H1 (cell line): ENCODE measurements around the gene GALR1. TPM values are rescaled to one million over a fixed set of nuclear protein-coding genes. Genes with fewer than 3 reads are reported as not detected.

ENCODE experiments used
- ATF3 ChIP-seq: IDR thresholded peaks from 2 replicates; pipeline ENCODE4 v1.6.1; 2011; ENCODE audit warnings: low read depth, mild to moderate bottlenecking, low read length; ENCODE audit not compliant: insufficient read depth
- CHD7 ChIP-seq: fragments of 300-600 bp; sonication (generic); IDR thresholded peaks from 2 replicates; pipeline ENCODE4 v1.7.1; 2012; ENCODE audit warnings: low read length, moderate library complexity, mild to moderate bottlenecking, inconsistent platforms; ENCODE audit not compliant: insufficient replicate concordance
- SP4 ChIP-seq: IDR thresholded peaks from 2 replicates; pipeline ENCODE4 v1.6.1; 2012; ENCODE audit warnings: low read length, inconsistent platforms
- polyA plus RNA-seq, 7 experiments: library from polyadenylated mRNA; depleted of rRNA in 3 of 7; stranded (reverse) in 5 of 7; unstranded in 2 of 7; fragments of >200 nt in 5 of 7; fragments of 200-250 nt in 2 of 7; gene quantifications; 1 replicate in 5 of 7; 2 replicates in 1 of 7; 4 replicates in 1 of 7; pipeline versions ENCODE4 v1.2.1 to v1.2.3, GENCODE V29; 2011 to 2013; ENCODE audit warnings: missing spikeins in 2 of 7, mixed read lengths in 2 of 7
- total RNA-seq: library from RNA; stranded (reverse); fragmentation: NEBNext Ultra II Directional; extraction: Animal tissue kit (Norgen Biotek cat#: 25700); gene quantifications from 2 replicates; pipeline ENCODE4 v1.2.1, GENCODE V29; 2021
- TF ChIP-seq, protein P1 (sequence below), 3 experiments: IDR thresholded peaks; 1 replicate in 2 of 3; 2 replicates in 1 of 3; pipeline versions ENCODE4 v1.5.1 to v1.6.1; 2011; ENCODE audit warnings: low read length in 3 of 3, mild to moderate bottlenecking in 3 of 3, inconsistent platforms in 2 of 3, low read depth in 1 of 3, moderate library complexity in 1 of 3; ENCODE audit not compliant: insufficient read depth in 1 of 3; ENCODE audit errors: control extremely low read depth in 1 of 3

GALR1 gene
- total and polyA plus RNA-seq, 2 of the 8 experiments (the other 6 are each of a cell fraction or from before 2014, with no cell fraction given) = 0.09 to 1.6 TPM

DNA sequence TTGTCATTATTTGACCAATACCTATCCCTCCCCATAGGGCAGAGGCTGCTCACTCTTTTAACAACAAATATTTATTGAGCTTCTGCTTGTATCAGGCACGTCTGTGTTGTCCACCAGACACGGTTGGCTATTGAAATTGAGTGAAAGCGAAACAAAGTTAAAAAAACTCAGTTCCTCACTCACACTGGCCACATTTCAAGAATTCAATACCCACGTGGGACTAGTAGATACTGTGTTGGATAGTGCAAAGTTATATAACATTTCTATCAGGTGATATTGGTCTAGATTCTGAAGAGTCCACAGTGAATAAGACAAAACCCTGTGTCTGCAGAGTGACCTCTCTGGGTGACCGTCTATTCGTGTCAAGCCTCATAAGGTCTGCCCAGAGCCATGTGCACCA lies 43.9 kb upstream of the GALR1 start (continued):
- no peak for TF ChIP-seq CHD7
- no peak for TF ChIP-seq SP4
- TF ChIP-seq, protein P1, sequence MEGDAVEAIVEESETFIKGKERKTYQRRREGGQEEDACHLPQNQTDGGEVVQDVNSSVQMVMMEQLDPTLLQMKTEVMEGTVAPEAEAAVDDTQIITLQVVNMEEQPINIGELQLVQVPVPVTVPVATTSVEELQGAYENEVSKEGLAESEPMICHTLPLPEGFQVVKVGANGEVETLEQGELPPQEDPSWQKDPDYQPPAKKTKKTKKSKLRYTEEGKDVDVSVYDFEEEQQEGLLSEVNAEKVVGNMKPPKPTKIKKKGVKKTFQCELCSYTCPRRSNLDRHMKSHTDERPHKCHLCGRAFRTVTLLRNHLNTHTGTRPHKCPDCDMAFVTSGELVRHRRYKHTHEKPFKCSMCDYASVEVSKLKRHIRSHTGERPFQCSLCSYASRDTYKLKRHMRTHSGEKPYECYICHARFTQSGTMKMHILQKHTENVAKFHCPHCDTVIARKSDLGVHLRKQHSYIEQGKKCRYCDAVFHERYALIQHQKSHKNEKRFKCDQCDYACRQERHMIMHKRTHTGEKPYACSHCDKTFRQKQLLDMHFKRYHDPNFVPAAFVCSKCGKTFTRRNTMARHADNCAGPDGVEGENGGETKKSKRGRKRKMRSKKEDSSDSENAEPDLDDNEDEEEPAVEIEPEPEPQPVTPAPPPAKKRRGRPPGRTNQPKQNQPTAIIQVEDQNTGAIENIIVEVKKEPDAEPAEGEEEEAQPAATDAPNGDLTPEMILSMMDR (IDR thresholded peaks at IDR 0.05; ENCODE audit: control extremely low read depth in 1 of 3, insufficient read depth in 1 of 3, low read depth in 1 of 3, low read length in 3 of 3) = no peak
- no peak for TF ChIP-seq ATF3
